Activated T-helper 1 cell treated with Interleukin-2 at 50 U/mL for 16 hours (primary cell): ENCODE data around the gene ENO2.
A peak's percentile ranks its signal among the peaks of the same experiment; 100 is the strongest.

Experiments used
- DNase-seq: peaks from one replicate; pipeline ENCODE4 v3.0.0-alpha.2; 2020; ENCODE audit warnings: low read depth

Gene ENO2

GRCh38 chr12:6932766-6933165 lies 18.4 kb downstream of the ENO2 start:
- DNase-seq = no peak

DNA sequence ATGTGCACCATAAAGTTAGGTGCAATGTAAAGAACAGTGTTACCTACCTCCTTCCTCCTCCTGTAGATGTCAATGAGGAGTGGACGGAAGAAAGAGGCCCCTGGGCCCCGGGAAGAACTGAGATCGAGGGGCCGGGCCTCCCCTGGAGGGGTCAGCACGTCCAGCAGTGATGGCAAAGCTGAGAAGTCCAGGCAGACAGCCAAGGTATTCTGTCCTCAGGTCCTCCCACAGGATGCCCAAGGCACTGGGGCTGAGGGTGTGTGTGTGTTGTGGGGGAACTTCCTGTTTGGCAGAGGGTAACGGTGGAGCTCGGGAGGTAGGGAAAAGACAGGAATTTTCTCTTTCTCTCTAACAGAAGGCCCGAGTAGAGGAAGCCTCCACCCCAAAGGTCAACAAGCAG lies 19.7 kb downstream of the ENO2 start:
- DNase-seq = no peak

DNA sequence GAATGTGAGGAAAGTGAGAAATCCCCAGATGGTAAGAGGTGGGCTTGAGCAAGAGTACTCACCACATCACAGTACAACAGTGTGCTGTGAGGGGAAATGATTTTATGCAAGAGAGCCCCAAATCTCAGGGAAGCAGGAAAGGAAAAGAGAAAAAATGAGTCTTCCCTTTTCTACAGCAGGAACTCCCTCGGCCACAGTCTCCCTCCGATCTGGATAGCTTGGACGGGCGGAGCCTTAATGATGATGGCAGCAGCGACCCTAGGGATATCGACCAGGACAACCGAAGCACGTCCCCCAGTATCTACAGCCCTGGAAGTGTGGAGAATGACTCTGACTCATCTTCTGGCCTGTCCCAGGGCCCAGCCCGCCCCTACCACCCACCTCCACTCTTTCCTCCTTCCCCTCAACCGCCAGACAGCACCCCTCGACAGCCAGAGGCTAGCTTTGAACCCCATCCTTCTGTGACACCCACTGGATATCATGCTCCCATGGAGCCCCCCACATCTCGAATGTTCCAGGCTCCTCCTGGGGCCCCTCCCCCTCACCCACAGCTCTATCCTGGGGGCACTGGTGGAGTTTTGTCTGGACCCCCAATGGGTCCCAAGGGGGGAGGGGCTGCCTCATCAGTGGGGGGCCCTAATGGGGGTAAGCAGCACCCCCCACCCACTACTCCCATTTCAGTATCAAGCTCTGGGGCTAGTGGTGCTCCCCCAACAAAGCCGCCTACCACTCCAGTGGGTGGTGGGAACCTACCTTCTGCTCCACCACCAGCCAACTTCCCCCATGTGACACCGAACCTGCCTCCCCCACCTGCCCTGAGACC lies 21.2 kb downstream of the ENO2 start:
- no peak for DNase-seq

DNA sequence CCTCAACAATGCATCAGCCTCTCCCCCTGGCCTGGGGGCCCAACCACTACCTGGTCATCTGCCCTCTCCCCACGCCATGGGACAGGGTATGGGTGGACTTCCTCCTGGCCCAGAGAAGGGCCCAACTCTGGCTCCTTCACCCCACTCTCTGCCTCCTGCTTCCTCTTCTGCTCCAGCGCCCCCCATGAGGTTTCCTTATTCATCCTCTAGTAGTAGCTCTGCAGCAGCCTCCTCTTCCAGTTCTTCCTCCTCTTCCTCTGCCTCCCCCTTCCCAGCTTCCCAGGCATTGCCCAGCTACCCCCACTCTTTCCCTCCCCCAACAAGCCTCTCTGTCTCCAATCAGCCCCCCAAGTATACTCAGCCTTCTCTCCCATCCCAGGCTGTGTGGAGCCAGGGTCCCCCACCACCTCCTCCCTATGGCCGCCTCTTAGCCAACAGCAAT lies 21.8 kb downstream of the ENO2 start:
- DNase-seq = no peak

DNA sequence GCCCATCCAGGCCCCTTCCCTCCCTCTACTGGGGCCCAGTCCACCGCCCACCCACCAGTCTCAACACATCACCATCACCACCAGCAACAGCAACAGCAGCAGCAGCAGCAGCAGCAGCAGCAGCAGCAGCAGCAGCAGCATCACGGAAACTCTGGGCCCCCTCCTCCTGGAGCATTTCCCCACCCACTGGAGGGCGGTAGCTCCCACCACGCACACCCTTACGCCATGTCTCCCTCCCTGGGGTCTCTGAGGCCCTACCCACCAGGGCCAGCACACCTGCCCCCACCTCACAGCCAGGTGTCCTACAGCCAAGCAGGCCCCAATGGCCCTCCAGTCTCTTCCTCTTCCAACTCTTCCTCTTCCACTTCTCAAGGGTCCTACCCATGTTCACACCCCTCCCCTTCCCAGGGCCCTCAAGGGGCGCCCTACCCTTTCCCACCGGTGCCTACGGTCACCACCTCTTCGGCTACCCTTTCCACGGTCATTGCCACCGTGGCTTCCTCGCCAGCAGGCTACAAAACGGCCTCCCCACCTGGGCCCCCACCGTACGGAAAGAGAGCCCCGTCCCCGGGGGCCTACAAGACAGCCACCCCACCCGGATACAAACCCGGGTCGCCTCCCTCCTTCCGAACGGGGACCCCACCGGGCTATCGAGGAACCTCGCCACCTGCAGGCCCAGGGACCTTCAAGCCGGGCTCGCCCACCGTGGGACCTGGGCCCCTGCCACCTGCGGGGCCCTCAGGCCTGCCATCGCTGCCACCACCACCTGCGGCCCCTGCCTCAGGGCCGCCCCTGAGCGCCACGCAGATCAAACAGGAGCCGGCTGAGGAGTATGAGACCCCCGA lies 22.5 kb downstream of the ENO2 start:
- DNase-seq = no peak

DNA sequence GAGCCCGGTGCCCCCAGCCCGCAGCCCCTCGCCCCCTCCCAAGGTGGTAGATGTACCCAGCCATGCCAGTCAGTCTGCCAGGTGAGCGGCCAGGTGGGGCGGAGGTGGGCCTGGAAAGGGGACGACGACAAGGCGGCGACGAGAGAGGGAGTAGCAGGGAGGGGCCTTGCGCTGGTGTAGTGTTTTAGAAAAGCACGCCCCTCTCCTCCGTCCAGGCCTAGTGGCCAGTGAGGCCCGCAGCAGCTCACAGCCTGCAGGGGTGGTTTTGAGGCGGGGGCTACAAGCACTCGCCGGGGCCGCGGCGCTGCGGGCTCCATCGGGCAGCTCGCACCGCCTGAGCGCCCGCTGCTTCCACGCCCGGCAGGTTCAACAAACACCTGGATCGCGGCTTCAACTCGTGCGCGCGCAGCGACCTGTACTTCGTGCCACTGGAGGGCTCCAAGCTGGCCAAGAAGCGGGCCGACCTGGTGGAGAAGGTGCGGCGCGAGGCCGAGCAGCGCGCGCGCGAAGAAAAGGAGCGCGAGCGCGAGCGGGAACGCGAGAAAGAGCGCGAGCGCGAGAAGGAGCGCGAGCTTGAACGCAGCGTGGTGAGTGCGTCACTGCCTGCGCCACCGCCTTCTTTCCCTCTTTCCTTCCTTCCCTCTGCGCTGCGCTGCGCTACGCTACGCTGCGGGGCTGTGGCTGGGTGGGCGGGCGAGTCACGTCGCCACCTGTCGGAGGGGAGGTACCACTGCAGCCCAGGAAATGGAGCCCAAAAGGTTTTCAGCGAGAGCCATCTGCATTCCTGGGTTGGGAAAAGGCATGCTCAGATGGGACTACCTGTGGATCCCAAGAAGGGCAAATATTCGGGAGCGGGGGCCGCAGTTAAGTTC lies 23.3 kb downstream of the ENO2 start:
- DNase-seq = peak; percentile 91

GRCh38 chr12:6938353-6939190 lies 24.2 kb downstream of the ENO2 start:
- DNase-seq = no peak

DNA sequence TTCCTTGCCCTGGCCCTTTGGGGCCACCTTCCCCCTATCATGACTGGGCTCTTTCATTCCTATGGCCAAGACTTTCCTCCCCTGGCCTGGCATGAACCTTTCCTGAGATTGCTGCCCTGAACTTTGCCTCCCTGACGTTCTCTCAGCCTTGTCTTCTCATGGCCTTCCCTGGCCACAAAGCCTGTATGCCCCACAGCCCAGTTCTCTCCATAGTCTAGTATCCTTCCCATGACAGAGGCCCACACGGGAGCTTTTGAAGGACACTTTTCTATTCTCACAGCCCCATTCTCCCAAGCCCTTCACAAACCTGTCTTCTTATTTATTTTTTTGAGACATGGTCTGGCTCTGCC lies 24.8 kb downstream of the ENO2 start:
- DNase-seq = no peak

- no peak for DNase-seq
These were observed 26.9 kb downstream of the ENO2 start for GRCh38 chr12:6941267-6941666.

DNA sequence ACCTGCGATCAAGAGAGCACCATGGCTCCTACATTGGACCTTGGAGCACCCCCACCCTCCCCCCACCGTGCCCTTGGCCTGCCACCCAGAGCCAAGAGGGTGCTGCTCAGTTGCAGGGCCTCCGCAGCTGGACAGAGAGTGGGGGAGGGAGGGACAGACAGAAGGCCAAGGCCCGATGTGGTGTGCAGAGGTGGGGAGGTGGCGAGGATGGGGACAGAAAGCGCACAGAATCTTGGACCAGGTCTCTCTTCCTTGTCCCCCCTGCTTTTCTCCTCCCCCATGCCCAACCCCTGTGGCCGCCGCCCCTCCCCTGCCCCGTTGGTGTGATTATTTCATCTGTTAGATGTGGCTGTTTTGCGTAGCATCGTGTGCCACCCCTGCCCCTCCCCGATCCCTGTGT lies 27.4 kb downstream of the ENO2 start:
- DNase-seq = no peak

GRCh38 chr12:6942331-6942665 lies 27.9 kb downstream of the ENO2 start:
- DNase-seq = no peak

DNA sequence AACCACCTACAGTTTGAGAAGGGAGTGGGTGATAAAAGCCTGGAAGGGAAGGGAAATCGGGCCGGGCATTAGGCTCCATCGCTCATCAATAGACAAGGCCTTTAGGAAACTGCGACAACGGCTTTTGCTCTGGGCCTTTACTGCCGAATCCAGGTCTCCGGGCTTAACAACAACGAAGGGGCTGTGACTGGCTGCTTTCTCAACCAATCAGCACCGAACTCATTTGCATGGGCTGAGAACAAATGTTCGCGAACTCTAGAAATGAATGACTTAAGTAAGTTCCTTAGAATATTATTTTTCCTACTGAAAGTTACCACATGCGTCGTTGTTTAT lies 29.0 kb downstream of the ENO2 start:
- DNase-seq = peak; percentile 62

DNA sequence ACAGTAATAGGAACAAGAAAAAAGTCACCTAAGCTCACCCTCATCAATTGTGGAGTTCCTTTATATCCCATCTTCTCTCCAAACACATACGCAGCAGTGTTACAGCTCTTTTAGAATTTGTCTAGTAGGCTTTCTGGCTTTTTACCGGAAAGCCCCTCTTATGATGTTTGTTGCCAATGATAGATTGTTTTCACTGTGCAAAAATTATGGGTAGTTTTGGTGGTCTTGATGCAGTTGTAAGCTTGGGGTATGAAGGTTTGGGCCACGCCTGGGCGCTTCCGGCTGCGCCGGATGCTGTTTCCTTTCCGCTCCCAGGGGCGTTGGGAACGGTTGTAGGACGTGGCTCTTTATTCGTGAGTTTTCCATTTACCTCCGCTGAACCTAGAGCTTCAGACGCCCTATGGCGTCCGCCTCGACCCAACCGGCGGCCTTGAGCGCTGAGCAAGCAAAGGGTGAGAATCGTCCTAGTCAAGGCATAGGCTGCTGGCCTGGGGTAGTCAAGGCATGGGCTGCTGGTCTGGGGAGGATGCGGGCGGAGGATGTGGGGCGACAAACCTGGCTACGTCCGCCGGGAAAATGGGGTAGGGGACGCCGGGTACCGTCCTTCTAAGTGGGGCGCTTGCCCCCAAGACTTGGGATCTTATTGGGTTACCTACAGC lies 29.5 kb downstream of the ENO2 start, which contains the start of the genes C12orf57 and RNU7-1:
Gene C12orf57 (plus strand): TSS at position 301 of the 659 bp plus-strand sequence. CDS start 100 bp downstream, at position 401.
Gene RNU7-1 (plus strand): TSS at position 95 of the 659 bp plus-strand sequence.
- DNase-seq = peak; percentile 57

- peak; percentile 75 for DNase-seq
These were observed 30.2 kb downstream of the ENO2 start for GRCh38 chr12:6944381-6945186.

- no peak for DNase-seq
These were observed 31.2 kb downstream of the ENO2 start for GRCh38 chr12:6945613-6946012.

DNA sequence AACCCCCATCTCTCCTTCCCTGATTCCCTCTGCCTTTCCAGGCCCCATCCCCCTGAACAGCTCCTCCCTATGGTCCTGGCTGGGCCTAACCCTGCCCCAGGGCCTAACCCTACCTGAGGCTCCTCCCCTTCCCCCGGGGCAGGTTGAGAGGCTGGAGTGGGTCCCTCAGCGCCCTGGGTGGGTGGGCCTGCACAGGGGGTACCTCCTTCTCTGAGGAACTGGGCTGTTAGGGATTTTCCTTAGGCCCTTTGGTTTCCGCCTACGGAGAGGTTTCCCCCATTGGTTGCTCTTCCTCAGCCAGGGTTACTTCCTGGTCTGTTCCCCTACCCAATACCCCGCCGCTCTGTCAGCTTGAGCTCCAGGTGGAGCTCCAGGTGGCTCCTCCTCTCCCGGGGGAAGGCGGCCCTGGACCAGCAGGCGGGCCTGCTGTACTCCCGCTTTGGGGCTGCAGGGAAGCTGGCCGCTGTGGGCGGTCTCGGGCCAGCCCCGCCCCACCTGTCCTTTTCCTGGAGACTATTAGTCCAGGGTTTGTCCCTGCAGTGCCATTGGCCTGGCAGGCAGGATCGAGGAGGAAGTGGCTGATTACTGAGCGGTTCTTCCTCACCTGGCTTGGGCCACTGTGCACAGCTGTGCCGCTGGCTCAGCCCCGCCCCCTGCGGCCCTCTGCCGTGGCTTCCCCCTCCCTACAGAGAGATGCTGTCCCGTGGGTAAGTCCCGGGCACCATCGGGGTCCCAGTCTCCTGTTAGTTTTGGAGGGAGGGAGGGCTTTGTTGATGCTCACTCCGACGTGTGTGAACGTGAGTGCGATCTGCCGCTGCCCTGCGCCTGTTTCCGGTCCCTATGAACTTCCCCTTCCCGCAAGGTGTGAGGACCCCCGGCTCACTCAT lies 31.9 kb downstream of the ENO2 start:
- DNase-seq = peak; percentile 51

GRCh38 chr12:6946920-6947374 lies 32.6 kb downstream of the ENO2 start:
- DNase-seq = no peak

- no peak for DNase-seq
These were observed 33.2 kb downstream of the ENO2 start for GRCh38 chr12:6947615-6948014.
